Ammon's horn (tissue), 1 donor: ENCODE measurements around the gene SLIT3.
"Not testable (repeated sequence)": the region's sequence is repeated elsewhere in the genome, so short reads cannot be mapped to it uniquely, and the experiment has no call there.

Experiments used
- DNase-seq: peaks from one replicate; pipeline ENCODE4 v3.0.0-alpha.2; 2016; ENCODE audit warnings: low spot score

SLIT3 gene

GRCh38 chr5:168770036-168770498 lies 530.9 kb downstream of the SLIT3 start:
- DNase-seq: no peak

- DNase-seq: no peak
These were observed 532.8 kb downstream of the SLIT3 start for GRCh38 chr5:168768172-168768571.

- peak; percentile 59 for DNase-seq
These were observed 534.6 kb downstream of the SLIT3 start for GRCh38 chr5:168766426-168766700.

- DNase-seq: no peak
These were observed 535.2 kb downstream of the SLIT3 start for GRCh38 chr5:168765551-168766425.

GRCh38 chr5:168765086-168765550 lies 535.8 kb downstream of the SLIT3 start:
- no peak for DNase-seq

GRCh38 chr5:168756453-168757391 lies 544.2 kb downstream of the SLIT3 start:
- DNase-seq: no peak

GRCh38 chr5:168755548-168756093 lies 545.3 kb downstream of the SLIT3 start:
- no peak for DNase-seq

GRCh38 chr5:168753691-168754254 lies 547.2 kb downstream of the SLIT3 start:
- no peak for DNase-seq

- no peak for DNase-seq
These were observed 548.3 kb downstream of the SLIT3 start for GRCh38 chr5:168752416-168753190.

- no peak for DNase-seq
These were observed 548.9 kb downstream of the SLIT3 start for GRCh38 chr5:168752012-168752411.

GRCh38 chr5:168750926-168751325 lies 550.0 kb downstream of the SLIT3 start:
- no peak for DNase-seq

- DNase-seq: no peak
These were observed 551.4 kb downstream of the SLIT3 start for GRCh38 chr5:168749391-168750100.

GRCh38 chr5:168747987-168748777 lies 552.8 kb downstream of the SLIT3 start:
- DNase-seq: peak; percentile 32

GRCh38 chr5:168746893-168747640 lies 553.9 kb downstream of the SLIT3 start:
- DNase-seq: no peak

GRCh38 chr5:168746126-168746892 lies 554.6 kb downstream of the SLIT3 start:
- DNase-seq: not testable (repeated sequence)

GRCh38 chr5:168743617-168744016 lies 557.3 kb downstream of the SLIT3 start:
- no peak for DNase-seq

GRCh38 chr5:168742311-168742710 lies 558.6 kb downstream of the SLIT3 start:
- DNase-seq: not testable (repeated sequence)

- no peak for DNase-seq
These were observed 560.1 kb downstream of the SLIT3 start for GRCh38 chr5:168740811-168741213.
